Measurements from ENCODE around the gene SND1. TPM values are rescaled to one million over a fixed set of nuclear protein-coding genes. Genes with fewer than 3 reads are reported as not detected.

The SND1 gene
- polyA plus RNA-seq, 3 donors = 46.5 to 97.3 (median 79.8) TPM

- Histone ChIP-seq H3K27me3 (ENCODE audit: control insufficient read depth in 2 of 2, insufficient read depth in 2 of 2, low read length in 2 of 2) (no peaks in the 10 kb centered on the region), H3K9me3 (replicated peaks in 1 of 2; ENCODE audit: control insufficient read depth in 1 of 2, insufficient read depth in 1 of 2, low read length in 2 of 2) (no peaks in the 10 kb centered on the region), H3K36me3 (replicated peaks in 1 of 2; ENCODE audit: control insufficient read depth in 1 of 2, insufficient read depth in 2 of 2, low read length in 2 of 2) (peaks cover 0 to 34% of the 10 kb centered on the region in 2 donors), H3K4me3 (replicated peaks in 1 of 3; ENCODE audit: low read depth in 2 of 3, low read length in 3 of 3) (no peak overlapping the region), H3K4me2 (replicated peaks; ENCODE audit: extremely low read depth, low read length, poor library complexity, severe bottlenecking) (no peak overlapping the region), H3K79me2 (ENCODE audit: insufficient read depth, low read length) (peaks cover 94% of the 10 kb centered on the region), H3K27ac (ENCODE audit: low read depth in 1 of 2, low read length in 2 of 2) (peak overlapping the region in 1 of 2 donors; percentile 24), H3K9ac (ENCODE audit: insufficient read depth, low read length, poor library complexity, severe bottlenecking) (no peak overlapping the region), H2AFZ (ENCODE audit: insufficient read depth, low read depth, low read length, poor library complexity, severe bottlenecking) (no peak overlapping the region), H3K4me1 (ENCODE audit: control insufficient read depth in 1 of 2, insufficient read depth in 2 of 2, low read length in 2 of 2) (peaks cover 21 to 25% of the 10 kb centered on the region in 2 donors), H4K20me1 (ENCODE audit: insufficient read depth, low read length) (peaks cover 78% of the 10 kb centered on the region)
- Mint-ChIP-seq H3K9me3 (no peaks in the 10 kb centered on the region), H3K4me1 (peaks cover 39% of the 10 kb centered on the region), H3K4me3 (no peak overlapping the region), H3K27ac (peak overlapping the region in 1 of 7 donors; percentile 30), H3K27me3 (ENCODE audit: low read depth in 3 of 3) (no peaks in the 10 kb centered on the region), H3K36me3 (peaks cover 28 to 38% of the 10 kb centered on the region in 2 donors)
- intact Hi-C loops (cut with micrococcal nuclease) = no loop called here
- TF ChIP-seq, protein P1, sequence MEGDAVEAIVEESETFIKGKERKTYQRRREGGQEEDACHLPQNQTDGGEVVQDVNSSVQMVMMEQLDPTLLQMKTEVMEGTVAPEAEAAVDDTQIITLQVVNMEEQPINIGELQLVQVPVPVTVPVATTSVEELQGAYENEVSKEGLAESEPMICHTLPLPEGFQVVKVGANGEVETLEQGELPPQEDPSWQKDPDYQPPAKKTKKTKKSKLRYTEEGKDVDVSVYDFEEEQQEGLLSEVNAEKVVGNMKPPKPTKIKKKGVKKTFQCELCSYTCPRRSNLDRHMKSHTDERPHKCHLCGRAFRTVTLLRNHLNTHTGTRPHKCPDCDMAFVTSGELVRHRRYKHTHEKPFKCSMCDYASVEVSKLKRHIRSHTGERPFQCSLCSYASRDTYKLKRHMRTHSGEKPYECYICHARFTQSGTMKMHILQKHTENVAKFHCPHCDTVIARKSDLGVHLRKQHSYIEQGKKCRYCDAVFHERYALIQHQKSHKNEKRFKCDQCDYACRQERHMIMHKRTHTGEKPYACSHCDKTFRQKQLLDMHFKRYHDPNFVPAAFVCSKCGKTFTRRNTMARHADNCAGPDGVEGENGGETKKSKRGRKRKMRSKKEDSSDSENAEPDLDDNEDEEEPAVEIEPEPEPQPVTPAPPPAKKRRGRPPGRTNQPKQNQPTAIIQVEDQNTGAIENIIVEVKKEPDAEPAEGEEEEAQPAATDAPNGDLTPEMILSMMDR (IDR thresholded peaks at IDR 0.05) = no peak
- DNase-seq = no peak
- 97% methylated on average over 4 of the region's 4 CpGs for WGBS (ENCODE audit: insufficient coverage)
Observed at GRCh38 chr7:127751062-127751461, 99.1 kb downstream of the SND1 start.

- Mint-ChIP-seq H3K9me3 (no peaks in the 10 kb centered on the region), H3K4me1 (peaks cover 39% of the 10 kb centered on the region), H3K27ac (peak overlapping the region in 3 of 7 donors; percentile 13 to 43 (median 30)), H3K4me3 (no peak overlapping the region), H3K36me3 (peaks cover 28 to 32% of the 10 kb centered on the region in 2 donors), H3K27me3 (ENCODE audit: low read depth in 3 of 3) (no peaks in the 10 kb centered on the region)
- peak; percentile 7 to 23 (median 14) for DNase-seq
- TF ChIP-seq, protein P1 (IDR thresholded peaks at IDR 0.05) = no peak
- Histone ChIP-seq H4K20me1 (ENCODE audit: insufficient read depth, low read length) (peaks cover 76% of the 10 kb centered on the region), H3K9me3 (replicated peaks in 1 of 2; ENCODE audit: control insufficient read depth in 1 of 2, insufficient read depth in 1 of 2, low read length in 2 of 2) (no peaks in the 10 kb centered on the region), H3K27ac (ENCODE audit: low read depth in 1 of 2, low read length in 2 of 2) (peak overlapping the region in 1 of 2 donors; percentile 24), H3K27me3 (ENCODE audit: control insufficient read depth in 2 of 2, insufficient read depth in 2 of 2, low read length in 2 of 2) (no peaks in the 10 kb centered on the region), H3K4me2 (replicated peaks; ENCODE audit: extremely low read depth, low read length, poor library complexity, severe bottlenecking) (no peak overlapping the region), H3K4me3 (replicated peaks in 1 of 3; ENCODE audit: low read depth in 2 of 3, low read length in 3 of 3) (no peak overlapping the region), H3K9ac (ENCODE audit: insufficient read depth, low read length, poor library complexity, severe bottlenecking) (no peak overlapping the region), H3K79me2 (ENCODE audit: insufficient read depth, low read length) (peaks cover 94% of the 10 kb centered on the region), H3K36me3 (replicated peaks in 1 of 2; ENCODE audit: control insufficient read depth in 1 of 2, insufficient read depth in 2 of 2, low read length in 2 of 2) (peaks cover 0 to 27% of the 10 kb centered on the region in 2 donors), H3K4me1 (ENCODE audit: control insufficient read depth in 1 of 2, insufficient read depth in 2 of 2, low read length in 2 of 2) (peaks cover 21 to 25% of the 10 kb centered on the region in 2 donors), H2AFZ (ENCODE audit: insufficient read depth, low read depth, low read length, poor library complexity, severe bottlenecking) (no peak overlapping the region)
- intact Hi-C loops (cut with micrococcal nuclease) = no loop called here
- 100% methylated on average over 6 of the region's 12 CpGs for WGBS (ENCODE audit: insufficient coverage)
Observed at GRCh38 chr7:127751490-127752448, 99.8 kb downstream of the SND1 start.

Measured in CD14-positive monocyte (primary cell).